ENCODE data around the gene SNX2. TPM values are rescaled to one million over a fixed set of nuclear protein-coding genes. Genes with fewer than 3 reads are reported as not detected.

SNX2 gene
- total and polyA plus RNA-seq, 4 donors = 25.5 to 57.0 (median 34.3) TPM

DNA sequence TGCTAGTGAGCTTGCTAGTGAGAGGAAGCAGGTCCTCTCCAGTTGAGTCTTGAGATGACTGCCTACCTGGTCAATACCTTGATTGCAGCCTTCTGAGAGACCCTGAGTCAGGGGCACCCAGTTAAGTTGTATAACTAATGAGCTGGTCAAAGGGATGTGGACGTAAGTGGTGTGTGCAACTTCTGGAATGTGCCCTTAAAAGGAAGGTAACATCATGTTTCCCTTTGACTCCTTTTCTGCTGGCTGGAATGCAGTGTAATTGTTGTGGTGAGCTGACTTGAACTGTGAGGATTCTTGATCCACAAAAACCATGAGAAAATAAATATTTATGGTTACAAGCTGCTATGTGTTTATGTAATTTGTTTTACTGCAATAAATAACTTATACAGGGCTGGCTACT is 2.4 kb upstream of the SNX2 start:
- H3K27ac ChIP-seq (ENCODE audit: low read depth in 1 of 2, low read length in 2 of 2) = no peak overlapping the region
- DNase-seq (ENCODE audit: low spot score) = no peak

GRCh38 chr5:122773619-122774018 is 1.3 kb upstream of the SNX2 start:
- H3K9ac ChIP-seq (ENCODE audit: low read depth in 1 of 2, low read length in 2 of 2) = no peak overlapping the region
- no peak for DNase-seq (ENCODE audit: low spot score)
- TF ChIP-seq, protein P1, sequence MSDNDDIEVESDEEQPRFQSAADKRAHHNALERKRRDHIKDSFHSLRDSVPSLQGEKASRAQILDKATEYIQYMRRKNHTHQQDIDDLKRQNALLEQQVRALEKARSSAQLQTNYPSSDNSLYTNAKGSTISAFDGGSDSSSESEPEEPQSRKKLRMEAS (IDR thresholded peaks at IDR 0.05) = no peak
- no peak for TF ChIP-seq FOXA2 (IDR thresholded peaks at IDR 0.05)
- TF ChIP-seq, protein P2, sequence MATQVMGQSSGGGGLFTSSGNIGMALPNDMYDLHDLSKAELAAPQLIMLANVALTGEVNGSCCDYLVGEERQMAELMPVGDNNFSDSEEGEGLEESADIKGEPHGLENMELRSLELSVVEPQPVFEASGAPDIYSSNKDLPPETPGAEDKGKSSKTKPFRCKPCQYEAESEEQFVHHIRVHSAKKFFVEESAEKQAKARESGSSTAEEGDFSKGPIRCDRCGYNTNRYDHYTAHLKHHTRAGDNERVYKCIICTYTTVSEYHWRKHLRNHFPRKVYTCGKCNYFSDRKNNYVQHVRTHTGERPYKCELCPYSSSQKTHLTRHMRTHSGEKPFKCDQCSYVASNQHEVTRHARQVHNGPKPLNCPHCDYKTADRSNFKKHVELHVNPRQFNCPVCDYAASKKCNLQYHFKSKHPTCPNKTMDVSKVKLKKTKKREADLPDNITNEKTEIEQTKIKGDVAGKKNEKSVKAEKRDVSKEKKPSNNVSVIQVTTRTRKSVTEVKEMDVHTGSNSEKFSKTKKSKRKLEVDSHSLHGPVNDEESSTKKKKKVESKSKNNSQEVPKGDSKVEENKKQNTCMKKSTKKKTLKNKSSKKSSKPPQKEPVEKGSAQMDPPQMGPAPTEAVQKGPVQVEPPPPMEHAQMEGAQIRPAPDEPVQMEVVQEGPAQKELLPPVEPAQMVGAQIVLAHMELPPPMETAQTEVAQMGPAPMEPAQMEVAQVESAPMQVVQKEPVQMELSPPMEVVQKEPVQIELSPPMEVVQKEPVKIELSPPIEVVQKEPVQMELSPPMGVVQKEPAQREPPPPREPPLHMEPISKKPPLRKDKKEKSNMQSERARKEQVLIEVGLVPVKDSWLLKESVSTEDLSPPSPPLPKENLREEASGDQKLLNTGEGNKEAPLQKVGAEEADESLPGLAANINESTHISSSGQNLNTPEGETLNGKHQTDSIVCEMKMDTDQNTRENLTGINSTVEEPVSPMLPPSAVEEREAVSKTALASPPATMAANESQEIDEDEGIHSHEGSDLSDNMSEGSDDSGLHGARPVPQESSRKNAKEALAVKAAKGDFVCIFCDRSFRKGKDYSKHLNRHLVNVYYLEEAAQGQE (IDR thresholded peaks at IDR 0.05) = no peak
- no peak for TF ChIP-seq YY1 (IDR thresholded peaks at IDR 0.05)
- TF ChIP-seq, protein P3, sequence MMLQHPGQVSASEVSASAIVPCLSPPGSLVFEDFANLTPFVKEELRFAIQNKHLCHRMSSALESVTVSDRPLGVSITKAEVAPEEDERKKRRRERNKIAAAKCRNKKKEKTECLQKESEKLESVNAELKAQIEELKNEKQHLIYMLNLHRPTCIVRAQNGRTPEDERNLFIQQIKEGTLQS (IDR thresholded peaks at IDR 0.05) = no peak
- TF ChIP-seq HNF4A (conservative IDR thresholded peaks at IDR 0.05) = peak; percentile 14 to 25
- no peak for TF ChIP-seq SP1 (IDR thresholded peaks at IDR 0.05)
- no peak for TF ChIP-seq TAF1 (conservative IDR thresholded peaks at IDR 0.05)

More for the DNA sequence above, 2.4 kb upstream of the SNX2 start:
- peaks cover 0 to 20% (median 9%) of the 10 kb centered on the region in 4 donors for H3K4me1 ChIP-seq (ENCODE audit: control insufficient read depth in 4 of 4, insufficient read depth in 4 of 4, low read length in 3 of 4)
- 72% methylated on average over 1 of the region's 1 CpG for WGBS
- H3K4me3 ChIP-seq (ENCODE audit: low read depth in 1 of 3, low read length in 3 of 3) = no peak overlapping the region
- H3K27me3 ChIP-seq (ENCODE audit: control insufficient read depth in 4 of 4, insufficient read depth in 4 of 4, low read length in 3 of 4) = no peaks in the 10 kb centered on the region
- H3K9ac ChIP-seq (ENCODE audit: low read depth in 1 of 2, low read length in 2 of 2) = no peak overlapping the region
- H3K9me3 ChIP-seq (ENCODE audit: control insufficient read depth in 4 of 4, low read length in 3 of 4) = no peaks in the 10 kb centered on the region
- TF ChIP-seq ZBTB33 (IDR thresholded peaks at IDR 0.05) (no peak), RXRA (IDR thresholded peaks at IDR 0.05) (no peak), HNF4A (conservative IDR thresholded peaks at IDR 0.05) (no peak), HNF4G (IDR thresholded peaks at IDR 0.05) (no peak), GABPA (IDR thresholded peaks at IDR 0.05 in 1 of 2, conservative IDR thresholded peaks at IDR 0.05 in 1 of 2) (no peak), RAD21 (IDR thresholded peaks at IDR 0.05) (no peak), YY1 (IDR thresholded peaks at IDR 0.05) (no peak), EGR1 (IDR thresholded peaks at IDR 0.05; ENCODE audit: low read depth in 2 of 2) (no peak), NR2F2 (IDR thresholded peaks at IDR 0.05) (no peak), JUND (IDR thresholded peaks at IDR 0.05) (no peak), SP1 (IDR thresholded peaks at IDR 0.05) (no peak), FOXA2 (IDR thresholded peaks at IDR 0.05) (no peak), FOXA1 (IDR thresholded peaks at IDR 0.05) (no peak), TAF1 (conservative IDR thresholded peaks at IDR 0.05) (no peak)
- TF ChIP-seq, protein P3 (IDR thresholded peaks at IDR 0.05) = no peak
- TF ChIP-seq, protein P1 (IDR thresholded peaks at IDR 0.05) = no peak
- TF ChIP-seq, protein P2 (IDR thresholded peaks at IDR 0.05) = no peak
- no peaks in the 10 kb centered on the region for H3K36me3 ChIP-seq (ENCODE audit: control insufficient read depth in 4 of 4, insufficient read depth in 3 of 4, low read depth in 1 of 4, low read length in 3 of 4)

More at GRCh38 chr5:122773619-122774018, 1.3 kb upstream of the SNX2 start:
- no peaks in the 10 kb centered on the region for H3K27me3 ChIP-seq (ENCODE audit: control insufficient read depth in 4 of 4, insufficient read depth in 4 of 4, low read length in 3 of 4)
- 36% methylated on average over 3 of the region's 3 CpGs for WGBS
- H3K4me1 ChIP-seq (ENCODE audit: control insufficient read depth in 4 of 4, insufficient read depth in 4 of 4, low read length in 3 of 4) = peaks cover 0 to 20% (median 9%) of the 10 kb centered on the region in 4 donors
- H3K9me3 ChIP-seq (ENCODE audit: control insufficient read depth in 4 of 4, low read length in 3 of 4) = no peaks in the 10 kb centered on the region
- no peak overlapping the region for H3K4me3 ChIP-seq (ENCODE audit: low read depth in 1 of 3, low read length in 3 of 3)
- H3K27ac ChIP-seq (ENCODE audit: low read depth in 1 of 2, low read length in 2 of 2) = no peak overlapping the region
- H3K36me3 ChIP-seq (ENCODE audit: control insufficient read depth in 4 of 4, insufficient read depth in 3 of 4, low read depth in 1 of 4, low read length in 3 of 4) = no peaks in the 10 kb centered on the region
